DLD1 (cell line): Measurements from ENCODE around the gene CPA2.

Experiments
- in situ Hi-C: cut with HindIII; loops from 2 replicates; pipeline ENCODE4 v1.10.0; 2017; ENCODE audit warnings: low sequenced_read_pairs

Gene CPA2

DNA sequence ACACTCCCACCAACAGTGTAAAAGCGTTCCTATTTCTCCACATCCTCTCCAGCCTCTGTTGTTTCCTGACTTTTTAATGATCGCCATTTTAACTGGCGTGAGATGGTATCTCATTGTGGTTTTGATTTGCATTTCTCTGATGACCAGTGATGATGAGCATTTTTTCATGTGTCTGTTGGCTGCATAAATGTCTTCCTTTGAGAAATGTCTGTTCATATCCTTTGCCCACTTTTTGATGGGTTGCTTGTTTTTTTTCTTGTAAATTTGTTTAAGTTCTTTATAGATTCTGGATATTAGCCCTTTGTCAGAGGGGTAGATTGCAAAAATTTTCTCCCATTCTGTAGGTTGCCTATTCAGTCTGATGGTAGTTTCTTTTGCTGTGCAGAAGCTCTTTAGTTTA is 17.0 kb upstream of the CPA2 start:
- in situ Hi-C loops, result loop anchor here (25.0 kb wide), 1 partner anchor 488 kb away; the partner anchor contains the start of gene KLF14

DNA sequence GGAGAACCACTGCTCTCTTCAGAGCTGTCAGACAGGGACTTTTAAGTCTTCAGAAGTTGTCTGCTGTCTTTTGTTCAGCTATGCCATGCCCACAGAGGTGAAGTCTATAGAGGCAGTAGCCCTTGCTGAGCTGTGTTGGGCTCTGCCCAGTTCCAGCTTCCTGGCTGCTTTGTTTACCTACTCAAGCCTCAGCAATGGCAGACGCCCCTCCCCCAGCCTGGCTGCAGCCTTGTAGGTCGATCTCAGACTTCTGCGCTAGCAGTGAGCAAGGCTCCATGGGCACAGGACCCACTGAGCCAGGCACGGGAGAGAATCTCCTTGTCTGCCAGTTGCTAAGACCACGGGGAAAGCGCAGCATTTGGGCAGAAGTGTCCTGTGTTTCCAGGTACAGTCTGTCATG is 12.1 kb upstream of the CPA2 start:
- in situ Hi-C loops, result loop anchor here (25.0 kb wide), 1 partner anchor 483 kb away; the partner anchor contains the start of gene KLF14

DNA sequence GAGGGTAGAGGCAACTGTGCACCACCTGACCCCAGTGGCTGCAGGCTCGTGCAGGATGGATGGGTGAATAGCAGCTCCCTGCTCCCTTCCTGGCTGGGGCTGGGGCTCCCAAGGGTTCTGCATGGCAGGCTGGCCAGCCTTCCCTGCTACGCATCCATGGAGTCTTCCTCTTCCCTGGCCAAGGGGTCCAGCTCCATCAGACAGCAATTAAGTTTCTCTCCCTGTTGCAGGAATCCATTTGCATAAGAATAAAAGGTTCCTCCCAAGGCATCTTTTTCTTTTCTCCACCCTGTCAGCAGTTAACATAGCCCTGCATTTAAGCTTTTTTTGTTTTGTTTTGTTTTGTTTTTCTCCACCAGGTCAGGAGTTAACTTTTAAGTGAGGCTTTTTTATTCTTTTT is 10.0 kb upstream of the CPA2 start:
- in situ Hi-C loops, result loop anchor here (25.0 kb wide), 1 partner anchor 481 kb away; the partner anchor contains the start of gene KLF14

DNA sequence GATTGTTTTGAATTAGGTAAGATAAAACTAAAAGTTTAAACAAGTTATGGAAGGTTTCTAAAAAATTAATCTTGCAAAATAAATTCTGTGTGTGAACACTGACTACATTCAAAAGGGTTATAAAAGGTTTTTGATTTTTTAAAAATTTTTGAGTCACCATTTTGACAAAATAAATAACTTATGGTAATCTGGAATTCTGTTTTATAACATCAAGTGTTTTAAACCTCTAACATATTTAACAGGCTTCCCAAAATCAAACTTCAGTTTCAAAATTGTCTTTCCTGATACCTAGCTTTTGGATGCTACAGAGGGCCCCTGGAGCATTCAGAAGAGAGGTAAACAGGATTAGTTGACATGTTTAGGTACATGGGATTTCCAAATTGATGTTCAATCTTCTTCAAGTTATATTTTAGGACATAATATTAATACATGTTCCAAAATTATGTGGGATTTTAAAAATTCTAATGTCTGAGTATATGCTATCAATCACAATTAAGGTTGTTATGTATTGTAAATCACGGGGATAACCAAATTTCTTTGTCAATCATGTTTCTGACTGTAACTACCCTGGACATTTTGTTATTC is 8.1 kb upstream of the CPA2 start:
- in situ Hi-C loops, result loop anchor here (25.0 kb wide), 1 partner anchor 479 kb away; the partner anchor contains the start of gene KLF14

DNA sequence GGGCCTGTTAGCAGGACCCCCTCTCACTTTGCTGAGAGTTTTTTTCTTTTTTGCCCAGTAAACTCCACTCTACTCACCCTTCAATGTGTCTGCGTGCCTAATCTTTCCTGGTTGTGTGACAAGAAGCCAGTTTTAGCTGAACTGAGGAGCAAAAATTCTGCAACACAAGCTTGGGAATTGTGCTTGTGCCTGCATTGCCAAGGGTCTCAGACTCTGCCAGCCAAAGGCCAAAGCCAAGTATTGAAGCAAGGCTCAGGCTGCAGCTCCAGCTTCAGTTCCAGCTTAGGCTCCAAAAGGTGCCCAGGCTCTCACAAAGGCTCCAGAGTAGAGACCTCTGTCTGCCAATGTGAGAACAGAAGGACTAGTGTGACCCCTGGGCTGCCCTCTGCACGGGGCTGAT is 4.2 kb upstream of the CPA2 start:
- in situ Hi-C loops, result loop anchor here (25.0 kb wide), 1 partner anchor 475 kb away; the partner anchor contains the start of gene KLF14

DNA sequence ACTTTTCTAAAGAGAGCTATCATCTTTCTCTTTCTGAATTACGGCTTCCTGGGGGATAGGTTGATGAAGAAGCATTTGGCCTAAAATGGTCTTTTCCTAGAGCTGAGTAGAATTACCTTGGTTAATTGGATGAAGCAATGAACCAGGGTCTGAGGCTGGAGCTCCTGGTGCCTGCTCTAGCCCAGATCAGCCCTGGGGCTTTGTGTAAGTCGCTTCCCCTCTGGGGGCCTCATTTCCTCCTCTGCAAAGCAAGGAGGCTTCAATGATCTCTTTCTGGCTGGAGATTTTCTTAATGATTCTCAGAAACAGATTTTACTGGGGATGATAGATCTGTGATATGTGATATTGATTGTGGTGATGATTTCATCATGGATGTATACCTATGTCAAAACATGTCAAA is 3.5 kb upstream of the CPA2 start:
- in situ Hi-C loops, result loop anchor here (25.0 kb wide), 1 partner anchor 474 kb away; the partner anchor contains the start of gene KLF14

DNA sequence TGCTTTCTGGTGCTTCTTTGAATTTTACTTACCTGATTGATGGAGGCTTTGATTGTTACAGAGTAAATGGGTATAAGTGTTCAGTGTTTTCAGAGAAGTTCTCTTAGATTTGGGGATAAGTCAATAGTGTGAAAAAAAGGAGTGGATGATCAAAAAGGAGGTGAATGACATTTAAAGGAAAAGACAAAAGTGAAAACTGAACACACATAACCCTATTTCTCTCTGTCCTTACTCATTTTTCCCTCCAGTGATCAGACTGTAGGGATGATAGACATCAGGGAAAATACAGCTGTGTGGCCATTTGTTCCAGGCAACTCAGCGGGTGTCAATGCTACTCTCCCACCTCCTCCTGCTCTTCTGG is 278 bp downstream of the CPA2 start:
- in situ Hi-C loops, result loop anchor here (25.0 kb wide), 1 partner anchor 470 kb away; the partner anchor contains the start of gene KLF14

DNA sequence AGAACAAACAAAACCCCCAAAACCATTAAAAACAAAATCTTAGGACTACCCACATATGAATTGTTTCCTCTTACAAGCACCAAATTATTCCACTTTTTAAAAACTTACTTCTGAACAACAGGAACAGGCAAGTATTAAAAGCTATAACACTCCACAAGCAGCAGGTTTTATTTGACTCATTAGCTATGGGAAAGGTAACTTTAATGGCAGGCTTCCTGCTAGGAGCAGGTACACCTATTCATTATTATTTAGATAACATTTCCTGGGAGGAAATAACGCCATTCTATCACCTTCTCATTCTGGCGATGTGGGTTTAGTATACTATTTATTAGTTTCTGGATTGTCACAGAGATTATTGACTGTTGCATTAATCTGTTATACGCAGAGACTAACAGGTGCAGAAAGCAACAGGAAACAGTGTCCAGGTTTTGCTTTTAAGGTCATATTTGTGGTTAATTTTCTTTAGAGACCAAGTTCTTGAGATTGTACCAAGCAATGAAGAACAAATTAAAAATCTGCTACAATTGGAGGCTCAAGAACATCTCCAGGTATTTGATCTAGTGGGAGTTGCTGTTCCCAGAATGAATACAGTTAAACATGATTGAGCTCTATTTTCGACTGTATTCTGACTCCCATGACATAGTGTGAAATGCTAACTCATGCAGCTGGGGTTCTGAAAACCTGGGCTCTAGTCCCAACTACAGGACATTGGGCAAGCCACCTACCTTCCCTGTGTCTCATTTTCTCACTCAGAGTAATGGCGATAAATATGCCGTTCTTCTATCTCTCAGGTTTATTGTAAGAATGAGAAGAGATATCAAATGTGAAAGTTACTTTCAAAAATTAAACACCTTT is 2.0 kb downstream of the CPA2 start:
- in situ Hi-C loops, result loop anchor here (25.0 kb wide), 1 partner anchor 469 kb away; the partner anchor contains the start of gene KLF14

DNA sequence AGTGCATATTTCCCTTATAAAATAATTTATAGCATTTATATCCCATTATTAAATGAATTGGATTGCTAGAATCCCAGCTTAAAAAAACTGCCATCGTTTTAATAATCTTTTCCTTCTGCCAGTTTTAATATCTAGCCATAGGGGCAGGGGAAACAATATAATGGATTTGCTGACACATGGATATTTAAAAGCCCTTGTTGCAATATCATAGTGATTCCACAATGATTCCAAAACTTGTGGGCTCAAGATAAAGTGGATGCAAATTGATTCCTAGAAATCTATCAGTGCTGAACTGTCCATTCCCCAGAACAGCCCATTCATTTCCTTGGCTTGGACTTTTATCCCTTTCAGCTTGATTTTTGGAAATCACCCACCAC is 2.6 kb downstream of the CPA2 start:
- in situ Hi-C loops, result loop anchor here (25.0 kb wide), 1 partner anchor 468 kb away; the partner anchor contains the start of gene KLF14

DNA sequence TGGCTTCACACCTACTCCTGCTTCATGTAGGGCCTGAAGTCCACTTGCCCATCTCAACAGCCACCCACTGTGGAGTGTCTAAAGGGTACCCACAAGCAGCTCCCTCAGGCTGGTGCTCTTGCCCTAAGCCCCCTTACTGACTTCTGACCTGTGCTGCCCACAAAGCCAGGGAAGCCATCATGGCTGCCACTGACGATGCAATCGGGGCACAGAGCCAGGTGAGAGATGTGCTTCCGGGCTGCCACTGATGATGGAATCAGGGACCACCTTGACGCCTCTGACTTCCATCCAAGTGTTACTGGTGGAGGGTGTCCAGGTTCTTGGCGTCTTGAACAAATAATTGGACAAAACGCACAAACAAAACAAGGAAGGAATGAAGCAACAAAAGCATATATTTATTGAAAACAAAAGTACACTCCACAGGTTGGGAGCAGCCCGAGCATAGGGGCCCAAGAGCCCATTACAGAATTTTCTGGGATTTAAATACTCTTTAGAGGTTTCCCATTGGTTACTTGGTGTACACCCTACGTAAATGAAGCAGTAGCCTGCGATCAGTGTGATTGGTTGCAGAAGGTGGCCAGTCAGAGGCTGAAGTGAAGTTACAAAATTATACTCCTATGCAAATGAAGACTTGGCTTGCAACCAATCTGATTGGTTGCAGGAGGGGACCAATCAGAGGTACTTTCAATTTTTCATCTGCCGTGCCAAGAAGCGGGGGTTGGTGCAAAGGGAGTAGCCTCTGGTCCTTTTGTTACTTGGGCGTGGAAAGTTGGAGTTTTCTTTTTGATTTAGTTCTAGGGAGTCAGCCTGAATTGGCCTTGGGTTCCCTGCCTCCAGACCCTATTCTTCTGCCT is 4.5 kb downstream of the CPA2 start:
- in situ Hi-C loops, result loop anchor here (25.0 kb wide), 1 partner anchor 466 kb away; the partner anchor contains the start of gene KLF14

DNA sequence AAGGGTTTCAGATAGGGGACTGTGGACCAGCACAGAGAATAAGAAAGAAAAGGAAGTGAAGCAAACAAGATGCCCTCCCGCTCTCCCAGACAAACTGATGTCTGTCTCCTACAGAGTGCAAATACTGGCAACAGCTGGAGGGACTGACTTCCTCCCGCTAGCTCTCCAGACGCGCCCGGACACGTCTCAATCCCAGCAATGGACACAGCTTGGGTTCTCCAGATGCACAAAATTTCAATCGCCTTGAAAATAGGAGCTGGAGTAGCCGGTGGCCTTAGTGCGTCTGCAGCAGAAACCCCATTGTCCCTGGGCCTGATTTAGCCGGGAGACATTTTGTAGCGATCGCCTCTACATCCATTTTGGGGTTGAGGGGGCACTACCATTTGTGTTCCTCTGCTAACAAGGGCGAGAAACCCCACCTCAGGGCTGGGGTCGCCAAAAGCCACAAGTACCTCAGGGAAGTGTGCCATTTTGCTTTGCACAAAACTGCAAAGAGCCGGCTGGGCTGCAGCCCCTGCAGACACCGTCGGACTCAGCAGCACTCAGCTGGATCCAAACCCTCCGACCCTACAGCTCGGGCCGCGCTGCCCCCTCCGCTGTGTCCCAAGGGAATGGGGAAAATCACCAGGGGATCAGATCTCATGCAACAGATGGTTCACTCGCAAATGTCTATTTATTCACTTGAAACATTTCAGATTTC is 5.9 kb downstream of the CPA2 start:
- in situ Hi-C loops, result loop anchor here (25.0 kb wide), 1 partner anchor 465 kb away; the partner anchor contains the start of gene KLF14

DNA sequence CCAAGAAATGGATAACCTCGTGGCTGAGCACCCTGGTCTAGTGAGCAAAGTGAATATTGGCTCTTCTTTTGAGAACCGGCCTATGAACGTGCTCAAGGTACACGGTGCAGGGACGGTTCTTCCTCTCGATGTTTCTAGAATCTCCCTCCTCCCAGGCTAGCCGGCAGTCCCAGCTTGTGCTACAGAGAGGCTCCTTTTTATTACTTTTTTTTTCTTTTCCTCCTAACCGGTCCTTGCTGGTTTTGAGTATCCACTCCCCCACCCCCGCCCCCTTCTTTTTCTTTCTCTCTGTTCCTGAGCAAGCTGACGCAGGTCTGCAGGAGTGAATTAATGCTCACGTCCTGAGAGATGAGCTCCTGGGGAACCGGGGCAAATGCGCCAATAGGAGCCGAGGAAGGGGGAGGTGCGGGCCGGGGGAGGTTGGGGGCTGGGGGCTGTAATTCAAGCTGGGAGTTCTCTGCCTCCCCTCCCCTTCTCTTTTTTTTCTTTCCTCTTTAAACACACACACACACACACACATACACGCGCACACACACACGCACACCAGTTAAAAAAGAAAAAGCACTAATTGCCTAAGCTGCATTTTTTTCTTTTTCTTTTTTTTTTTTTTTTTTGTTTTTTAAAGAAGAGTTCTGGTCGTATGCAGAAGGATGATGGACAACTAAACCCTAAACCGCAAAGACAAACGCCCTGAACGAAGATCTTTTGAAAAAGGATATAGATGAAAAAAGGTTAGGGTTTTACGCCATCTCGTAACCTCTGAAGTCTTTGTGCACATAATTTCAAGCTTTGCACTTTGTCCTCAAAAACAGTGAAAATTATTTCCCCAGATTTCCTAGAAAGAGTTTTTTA is 6.6 kb downstream of the CPA2 start:
- in situ Hi-C loops, result loop anchor here (25.0 kb wide), 1 partner anchor 464 kb away; the partner anchor contains the start of gene KLF14

DNA sequence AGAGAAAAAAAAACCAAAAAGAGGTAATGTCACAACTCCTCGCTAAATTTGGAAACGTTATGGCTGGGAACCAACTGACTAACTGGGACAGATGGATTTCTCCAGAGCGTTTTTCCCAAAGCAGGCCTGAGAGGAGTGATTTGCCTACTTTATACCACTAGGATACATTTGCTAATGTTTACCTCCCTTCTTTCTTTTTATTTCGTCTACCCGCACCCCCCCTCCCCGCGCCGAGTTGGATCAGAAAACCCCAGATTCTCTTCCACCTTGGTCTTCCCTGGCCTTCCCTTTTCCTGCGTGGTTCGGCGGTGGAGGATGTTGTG is 7.2 kb downstream of the CPA2 start:
- in situ Hi-C loops, result loop anchor here (25.0 kb wide), 1 partner anchor 463 kb away; the partner anchor contains the start of gene KLF14

DNA sequence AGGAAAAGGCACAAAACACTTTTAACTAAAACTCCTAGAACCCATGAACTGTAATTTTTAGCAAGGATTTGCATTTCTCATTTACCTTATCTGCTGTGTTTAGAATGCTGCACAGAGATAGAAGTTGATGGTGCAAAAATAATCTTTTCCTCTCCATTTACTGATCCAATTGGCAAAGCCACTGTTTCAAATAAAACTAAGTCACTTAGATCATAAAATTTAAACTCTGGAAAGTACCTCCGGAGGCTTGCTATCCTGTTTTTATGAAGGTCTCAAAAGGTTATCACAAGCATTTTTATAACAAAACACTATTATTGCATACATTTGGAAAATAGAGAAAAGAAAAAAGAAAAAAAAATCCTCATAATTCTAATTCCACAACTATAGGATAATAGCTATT is 7.6 kb downstream of the CPA2 start:
- in situ Hi-C loops, result loop anchor here (25.0 kb wide), 1 partner anchor 463 kb away; the partner anchor contains the start of gene KLF14

DNA sequence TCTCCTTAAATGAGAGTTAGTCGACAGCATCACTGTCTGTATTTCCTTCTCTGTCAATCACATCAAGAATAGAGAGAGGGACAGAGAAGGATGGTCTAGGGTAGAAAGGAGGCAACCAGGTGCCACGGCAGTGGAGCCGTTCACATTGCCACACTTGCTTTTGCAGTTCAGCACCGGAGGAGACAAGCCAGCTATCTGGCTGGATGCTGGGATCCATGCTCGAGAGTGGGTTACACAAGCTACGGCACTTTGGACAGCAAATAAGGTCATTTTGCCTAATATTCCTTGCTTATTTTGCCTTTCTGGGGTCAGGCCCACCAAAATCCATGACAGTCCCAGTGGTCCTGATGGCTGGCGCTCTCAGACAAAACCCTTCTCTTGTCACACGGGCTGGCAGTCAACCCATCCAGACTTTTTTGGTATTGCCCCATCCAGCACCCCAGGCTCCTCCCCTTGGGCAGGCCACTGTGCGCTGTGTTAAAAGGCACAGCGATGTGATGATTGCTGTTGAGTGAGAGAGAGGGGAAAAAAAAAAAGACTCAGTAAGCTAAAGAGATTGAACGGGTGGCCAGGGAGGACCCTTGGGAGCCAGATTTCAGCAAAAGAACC is 8.4 kb downstream of the CPA2 start:
- in situ Hi-C loops, result loop anchor here (25.0 kb wide), 1 partner anchor 462 kb away; the partner anchor contains the start of gene KLF14

DNA sequence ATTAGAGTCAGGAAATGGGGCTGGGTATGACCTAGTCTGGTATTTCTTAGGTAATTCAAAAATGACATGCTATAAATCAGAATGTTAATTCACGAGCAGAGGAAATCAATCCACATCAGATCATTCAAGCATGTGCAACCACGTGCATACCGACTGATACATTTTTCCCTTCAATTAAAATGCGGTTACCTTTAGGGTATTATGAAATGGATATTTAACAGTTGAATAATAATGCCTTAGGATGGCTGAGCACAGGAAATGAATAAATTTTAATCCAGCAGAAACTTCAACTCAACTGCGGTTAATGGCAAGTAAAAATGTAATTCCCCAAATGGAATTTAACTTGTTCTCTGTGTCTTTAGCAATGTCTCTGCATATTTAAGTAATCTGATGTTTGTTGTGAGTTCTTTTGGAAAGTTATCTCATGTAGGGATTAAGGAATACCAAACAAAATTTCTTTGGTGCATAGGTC is 9.2 kb downstream of the CPA2 start:
- in situ Hi-C loops, result no loop called here

DNA sequence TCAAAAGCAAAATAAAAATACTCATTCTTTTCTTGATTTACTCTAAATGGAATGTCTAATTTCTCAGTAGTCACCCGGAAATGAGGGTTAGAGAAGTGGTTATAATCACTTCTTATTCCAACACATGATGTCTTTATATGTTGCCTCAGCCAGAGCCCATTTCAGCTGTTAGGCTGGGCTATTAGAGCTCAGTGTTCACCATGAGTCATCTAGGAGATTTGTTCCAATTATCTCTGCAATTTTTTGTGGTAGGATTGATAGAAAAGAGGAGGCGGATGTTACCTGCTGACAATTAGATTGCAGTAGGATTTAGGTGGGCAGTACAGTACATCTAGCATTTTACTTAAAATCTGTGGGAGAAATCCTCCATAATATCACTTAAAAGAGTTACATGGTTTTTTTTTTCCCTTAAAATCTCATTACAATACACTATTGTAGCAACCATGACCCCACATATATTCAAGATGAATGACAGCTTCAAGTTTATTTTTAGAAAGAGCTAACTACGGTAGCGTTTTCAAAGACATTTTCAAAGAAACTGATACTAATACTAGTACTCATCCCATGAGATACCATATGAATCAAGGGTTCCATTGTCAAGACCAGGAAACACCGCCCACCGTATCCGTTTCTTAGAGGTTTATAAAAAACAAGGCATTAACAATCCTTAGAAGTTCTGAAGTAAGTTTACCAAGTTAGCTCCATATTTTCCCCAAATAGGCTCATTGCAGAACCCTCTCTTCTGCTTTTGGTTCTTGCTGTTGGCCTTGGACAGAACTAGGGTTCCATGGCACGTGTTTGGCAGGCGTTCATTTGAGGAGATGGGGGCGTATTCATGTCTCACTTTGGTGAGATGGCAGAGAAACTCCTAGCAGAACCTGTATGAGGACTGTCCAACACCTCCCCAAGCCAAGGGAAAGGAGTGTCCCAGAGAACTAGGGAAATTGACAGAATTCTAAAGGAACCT is 10.4 kb downstream of the CPA2 start:
- in situ Hi-C loops, result no loop called here
